ENCODE results near the gene SLC41A3.

- TF ChIP-seq CTCF (IDR thresholded peaks at IDR 0.05; ENCODE audit: low read length) (no peak), EZH2 (optimal IDR thresholded peaks at IDR 0.05; ENCODE audit: low read depth, low read length) (no peak), EZH2phosphoT487 (IDR thresholded peaks at IDR 0.05; ENCODE audit: low read length) (no peak)
These were observed 43.5 kb downstream of the SLC41A3 start for GRCh38 chr3:126040386-126040785.
